Measurements from ENCODE around the gene UGT2B10.

DNA sequence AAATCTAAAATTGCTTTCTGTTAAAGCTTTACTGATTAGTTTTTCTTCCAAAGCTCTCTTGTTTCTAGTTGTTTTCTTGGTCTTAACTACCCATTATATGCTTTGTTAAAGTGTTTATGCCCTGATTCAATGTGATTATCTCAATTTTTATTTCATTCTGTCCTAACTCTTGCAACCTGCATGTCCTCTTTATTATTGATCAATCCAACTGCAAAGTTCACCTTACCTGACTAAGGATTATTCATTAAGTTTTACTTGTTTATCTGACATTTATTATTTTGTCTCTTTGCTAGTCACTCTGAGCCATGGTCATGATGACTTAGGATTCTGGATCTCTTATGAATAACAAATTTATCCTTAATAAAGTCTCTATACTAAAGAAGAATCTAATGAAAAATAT lies 15.8 kb downstream of the UGT2B10 start:
- TF ChIP-seq GATAD2A (IDR thresholded peaks at IDR 0.05) (no peak), POLR2A (conservative IDR thresholded peaks at IDR 0.05) (no peak), FOS (IDR thresholded peaks at IDR 0.05; ENCODE audit: extremely low read depth, insufficient read length) (no peak), DNMT1 (IDR thresholded peaks at IDR 0.05) (no peak), CEBPB (tag; IDR thresholded peaks at IDR 0.05) (no peak), PTRF (tag; IDR thresholded peaks at IDR 0.05) (no peak), JUN (IDR thresholded peaks at IDR 0.05; ENCODE audit: borderline replicate concordance, low read depth, low read length) (no peak), JUN (CRISPR knock-in tag; IDR thresholded peaks at IDR 0.05; ENCODE audit: borderline replicate concordance) (no peak), EZH2 (IDR thresholded peaks at IDR 0.05; ENCODE audit: borderline replicate concordance, low read depth, low read length) (no peak)
- TF ChIP-seq, protein P1, sequence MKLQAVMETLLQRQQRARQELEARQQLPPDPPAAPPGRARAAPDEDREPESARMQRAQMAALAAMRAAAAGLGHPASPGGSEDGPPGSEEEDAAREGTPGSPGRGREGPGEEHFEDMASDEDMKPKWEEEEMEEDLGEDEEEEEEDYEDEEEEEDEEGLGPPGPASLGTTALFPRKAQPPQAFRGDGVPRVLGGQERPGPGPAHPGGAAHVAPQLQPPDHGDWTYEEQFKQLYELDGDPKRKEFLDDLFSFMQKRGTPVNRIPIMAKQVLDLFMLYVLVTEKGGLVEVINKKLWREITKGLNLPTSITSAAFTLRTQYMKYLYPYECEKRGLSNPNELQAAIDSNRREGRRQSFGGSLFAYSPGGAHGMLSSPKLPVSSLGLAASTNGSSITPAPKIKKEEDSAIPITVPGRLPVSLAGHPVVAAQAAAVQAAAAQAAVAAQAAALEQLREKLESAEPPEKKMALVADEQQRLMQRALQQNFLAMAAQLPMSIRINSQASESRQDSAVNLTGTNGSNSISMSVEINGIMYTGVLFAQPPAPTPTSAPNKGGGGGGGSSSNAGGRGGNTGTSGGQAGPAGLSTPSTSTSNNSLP (IDR thresholded peaks at IDR 0.05; ENCODE audit: borderline replicate concordance, low read depth, low read length): no peak
- TF ChIP-seq, protein P2, sequence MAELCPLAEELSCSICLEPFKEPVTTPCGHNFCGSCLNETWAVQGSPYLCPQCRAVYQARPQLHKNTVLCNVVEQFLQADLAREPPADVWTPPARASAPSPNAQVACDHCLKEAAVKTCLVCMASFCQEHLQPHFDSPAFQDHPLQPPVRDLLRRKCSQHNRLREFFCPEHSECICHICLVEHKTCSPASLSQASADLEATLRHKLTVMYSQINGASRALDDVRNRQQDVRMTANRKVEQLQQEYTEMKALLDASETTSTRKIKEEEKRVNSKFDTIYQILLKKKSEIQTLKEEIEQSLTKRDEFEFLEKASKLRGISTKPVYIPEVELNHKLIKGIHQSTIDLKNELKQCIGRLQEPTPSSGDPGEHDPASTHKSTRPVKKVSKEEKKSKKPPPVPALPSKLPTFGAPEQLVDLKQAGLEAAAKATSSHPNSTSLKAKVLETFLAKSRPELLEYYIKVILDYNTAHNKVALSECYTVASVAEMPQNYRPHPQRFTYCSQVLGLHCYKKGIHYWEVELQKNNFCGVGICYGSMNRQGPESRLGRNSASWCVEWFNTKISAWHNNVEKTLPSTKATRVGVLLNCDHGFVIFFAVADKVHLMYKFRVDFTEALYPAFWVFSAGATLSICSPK (IDR thresholded peaks at IDR 0.05; ENCODE audit: borderline replicate concordance): no peak
- TF ChIP-seq, protein P3, sequence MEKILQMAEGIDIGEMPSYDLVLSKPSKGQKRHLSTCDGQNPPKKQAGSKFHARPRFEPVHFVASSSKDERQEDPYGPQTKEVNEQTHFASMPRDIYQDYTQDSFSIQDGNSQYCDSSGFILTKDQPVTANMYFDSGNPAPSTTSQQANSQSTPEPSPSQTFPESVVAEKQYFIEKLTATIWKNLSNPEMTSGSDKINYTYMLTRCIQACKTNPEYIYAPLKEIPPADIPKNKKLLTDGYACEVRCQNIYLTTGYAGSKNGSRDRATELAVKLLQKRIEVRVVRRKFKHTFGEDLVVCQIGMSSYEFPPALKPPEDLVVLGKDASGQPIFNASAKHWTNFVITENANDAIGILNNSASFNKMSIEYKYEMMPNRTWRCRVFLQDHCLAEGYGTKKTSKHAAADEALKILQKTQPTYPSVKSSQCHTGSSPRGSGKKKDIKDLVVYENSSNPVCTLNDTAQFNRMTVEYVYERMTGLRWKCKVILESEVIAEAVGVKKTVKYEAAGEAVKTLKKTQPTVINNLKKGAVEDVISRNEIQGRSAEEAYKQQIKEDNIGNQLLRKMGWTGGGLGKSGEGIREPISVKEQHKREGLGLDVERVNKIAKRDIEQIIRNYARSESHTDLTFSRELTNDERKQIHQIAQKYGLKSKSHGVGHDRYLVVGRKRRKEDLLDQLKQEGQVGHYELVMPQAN (IDR thresholded peaks at IDR 0.05; ENCODE audit: borderline replicate concordance): no peak
- TF ChIP-seq, protein P4, sequence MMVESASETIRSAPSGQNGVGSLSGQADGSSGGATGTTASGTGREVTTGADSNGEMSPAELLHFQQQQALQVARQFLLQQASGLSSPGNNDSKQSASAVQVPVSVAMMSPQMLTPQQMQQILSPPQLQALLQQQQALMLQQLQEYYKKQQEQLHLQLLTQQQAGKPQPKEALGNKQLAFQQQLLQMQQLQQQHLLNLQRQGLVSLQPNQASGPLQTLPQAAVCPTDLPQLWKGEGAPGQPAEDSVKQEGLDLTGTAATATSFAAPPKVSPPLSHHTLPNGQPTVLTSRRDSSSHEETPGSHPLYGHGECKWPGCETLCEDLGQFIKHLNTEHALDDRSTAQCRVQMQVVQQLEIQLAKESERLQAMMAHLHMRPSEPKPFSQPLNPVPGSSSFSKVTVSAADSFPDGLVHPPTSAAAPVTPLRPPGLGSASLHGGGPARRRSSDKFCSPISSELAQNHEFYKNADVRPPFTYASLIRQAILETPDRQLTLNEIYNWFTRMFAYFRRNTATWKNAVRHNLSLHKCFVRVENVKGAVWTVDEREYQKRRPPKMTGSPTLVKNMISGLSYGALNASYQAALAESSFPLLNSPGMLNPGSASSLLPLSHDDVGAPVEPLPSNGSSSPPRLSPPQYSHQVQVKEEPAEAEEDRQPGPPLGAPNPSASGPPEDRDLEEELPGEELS (CRISPR knock-in tag; IDR thresholded peaks at IDR 0.05; ENCODE audit: borderline replicate concordance): no peak
